GM21381 (cell line): ENCODE measurements around the gene PSKH1.

Experiments used
- ATAC-seq: cut with Tn5 transposase; IDR thresholded peaks from one replicate; pipeline ENCODE4 v1.9.1; 2021; ENCODE audit warnings: mild to moderate bottlenecking, moderate library complexity; ENCODE audit not compliant: unreplicated experiment

Gene PSKH1

DNA sequence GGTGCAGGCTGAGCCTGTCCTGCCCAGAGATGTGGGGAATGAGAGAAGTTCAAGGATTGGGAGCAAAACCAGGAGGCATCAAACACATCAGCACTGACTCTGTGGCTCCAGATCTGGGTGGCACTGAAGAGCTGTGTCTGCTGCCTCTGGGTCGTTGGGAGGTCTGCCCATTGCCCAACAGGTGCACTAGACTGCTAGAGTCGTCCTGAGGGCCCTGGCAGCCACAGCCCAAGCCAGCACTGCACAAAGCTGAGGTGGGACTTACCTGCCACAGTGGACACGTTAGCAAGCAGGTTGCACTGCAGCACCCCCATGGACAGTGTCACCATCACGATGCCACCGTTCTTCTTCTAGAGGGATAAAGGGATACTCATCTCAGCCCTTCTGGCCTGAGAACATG is 84.0 kb downstream of the PSKH1 start:
- ATAC-seq: no peak

DNA sequence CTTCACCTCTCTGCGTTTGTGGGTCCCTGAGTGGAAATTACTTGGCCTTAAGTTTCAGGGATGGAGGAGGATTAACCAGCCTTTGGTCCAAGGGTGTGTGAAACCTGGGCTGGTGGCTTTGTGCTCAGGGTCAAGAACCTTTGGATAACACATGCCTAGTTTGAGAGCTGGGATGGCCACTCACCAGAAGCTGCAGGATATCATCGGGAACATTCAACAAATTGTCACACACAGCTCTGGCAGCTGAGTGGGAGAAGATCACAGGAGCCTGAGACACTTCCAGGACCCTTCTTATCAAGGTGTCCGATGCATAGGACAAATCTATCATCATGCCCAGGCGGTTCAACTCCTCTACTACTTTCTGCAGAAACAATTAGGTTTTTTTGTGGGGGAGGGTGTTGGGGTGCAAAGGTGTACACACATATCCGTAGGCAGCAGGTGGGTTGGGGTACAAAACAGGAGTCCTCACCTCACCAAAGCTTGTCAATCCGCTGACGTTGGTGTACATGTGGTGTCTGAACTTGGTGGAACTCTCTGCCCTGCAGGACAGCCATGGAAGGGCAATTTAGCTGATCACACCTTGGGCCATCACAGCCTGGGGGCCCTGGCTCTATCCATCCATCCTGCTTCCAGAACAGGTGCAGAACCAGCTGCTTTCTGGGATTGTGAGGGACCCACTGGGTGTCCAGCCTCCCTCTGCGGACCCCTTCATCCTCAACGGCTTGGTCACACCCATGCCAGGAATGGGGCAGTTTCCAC is 84.6 kb downstream of the PSKH1 start:
- ATAC-seq: no peak
